ENCODE results near the gene MAPK13. TPM values are rescaled to one million over a fixed set of nuclear protein-coding genes. Genes with fewer than 3 reads are reported as not detected.

MAPK13 gene
- total RNA-seq, 1 experiment from 2014 or later, result 47.3 TPM

DNA sequence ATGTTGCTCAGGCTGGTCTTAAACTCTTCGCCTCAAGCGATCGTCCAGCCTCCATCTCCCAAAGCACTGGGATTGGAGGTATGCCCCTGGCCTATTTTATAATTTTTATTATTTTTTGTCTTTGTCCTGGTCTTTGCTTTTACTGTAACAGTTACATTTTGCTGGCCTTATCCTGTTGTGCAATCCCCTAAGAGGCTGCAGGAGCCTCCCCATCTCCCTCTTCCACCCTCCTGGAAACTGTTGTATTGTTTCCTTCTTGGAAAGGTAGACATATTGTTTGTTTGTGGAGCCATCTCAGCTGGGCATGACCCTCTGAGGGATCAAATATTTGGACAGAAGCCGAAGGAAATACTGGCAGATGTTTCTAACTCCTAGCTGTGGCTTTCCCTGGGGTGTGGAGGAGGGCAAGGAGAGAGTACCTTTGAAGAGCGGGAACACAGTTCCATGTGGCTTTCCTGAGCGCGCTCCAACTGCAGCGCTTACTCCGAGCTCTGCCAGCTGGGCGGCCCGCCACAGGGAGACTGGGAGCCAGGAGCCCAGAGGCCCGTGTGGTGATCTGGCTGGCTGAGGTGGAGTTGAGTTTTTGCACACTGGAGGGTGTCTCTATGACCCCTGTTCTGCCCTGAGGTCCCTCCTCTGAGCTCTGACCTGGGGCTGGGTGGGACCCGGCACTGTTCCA lies 4.9 kb downstream of the MAPK13 start:
- DNase-seq (ENCODE audit: low read depth, low spot score), result no peak
- TF ChIP-seq EGR1 (IDR thresholded peaks at IDR 0.05; ENCODE audit: low read depth) (no peak), SIN3A (IDR thresholded peaks at IDR 0.05; ENCODE audit: low read depth) (no peak), FOSL1 (IDR thresholded peaks at IDR 0.05; ENCODE audit: low read depth) (no peak), ATF3 (IDR thresholded peaks at IDR 0.05) (no peak), POLR2A (IDR thresholded peaks at IDR 0.05; ENCODE audit: borderline replicate concordance, extremely low read depth, insufficient read depth, insufficient read length) (no peak), RAD21 (IDR thresholded peaks at IDR 0.05; ENCODE audit: low read depth) (no peak), ZFX (IDR thresholded peaks at IDR 0.05) (no peak)
- H3K79me2 ChIP-seq (ENCODE audit: insufficient read depth, low read length), result no peaks in the 10 kb centered on the region; the same call in 1 of the 2 replicates
- peaks cover 17 to 29% of the 10 kb centered on the region in 2 experiments; a peak in 3 of 4 replicates for H3K36me3 ChIP-seq (ENCODE audit: control insufficient read depth in 1 of 2, insufficient read depth in 2 of 2, low read length in 2 of 2)
- H4K20me1 ChIP-seq (ENCODE audit: insufficient read depth), result no peaks in the 10 kb centered on the region
- RAD21 ChIA-PET (ENCODE audit: low non-redundant PET in 1 of 2, low total read pairs in 2 of 2, uncharacterized antibody in 2 of 2, unreplicated experiment in 2 of 2), result no interaction called here
- no peak overlapping the region for H3K27ac ChIP-seq (ENCODE audit: low read depth, low read length)
- BruUV-seq (replicated peaks), result no TSS peak
- CTCF ChIA-PET, result no interaction called here
- intact Hi-C loops (cut with micrococcal nuclease), result no loop called here
- H3K9me2 ChIP-seq (ENCODE audit: insufficient read depth), result no peaks in the 10 kb centered on the region
- peaks cover 16 to 20% of the 10 kb centered on the region in 2 experiments for H3K4me1 ChIP-seq (ENCODE audit: control insufficient read depth in 1 of 2, insufficient read depth in 2 of 2, low read length in 2 of 2)
- H3K9ac ChIP-seq (ENCODE audit: low read length), result no peak overlapping the region
- H3K27me3 ChIP-seq (ENCODE audit: insufficient read depth, low read length), result no peaks in the 10 kb centered on the region
- no peak overlapping the region for H3K4me2 ChIP-seq (ENCODE audit: low read length)
- no peak for ATAC-seq
- no peak overlapping the region for H2AFZ ChIP-seq (ENCODE audit: low read depth, low read length, poor library complexity, severe bottlenecking)
- no peak overlapping the region for H3K4me3 ChIP-seq (replicated peaks in 1 of 2; ENCODE audit: low read depth in 1 of 2, low read length in 2 of 2)
- H3K9me3 ChIP-seq (ENCODE audit: control insufficient read depth in 1 of 2, insufficient read depth in 1 of 2, low read depth in 1 of 2, low read length in 2 of 2), result no peaks in the 10 kb centered on the region
- POLR2A ChIA-PET, result interaction anchor here (1.6 kb wide), 1 partner anchor 57 kb away, joined by 3 read pairs; no protein-coding TSS in a partner anchor

DNA sequence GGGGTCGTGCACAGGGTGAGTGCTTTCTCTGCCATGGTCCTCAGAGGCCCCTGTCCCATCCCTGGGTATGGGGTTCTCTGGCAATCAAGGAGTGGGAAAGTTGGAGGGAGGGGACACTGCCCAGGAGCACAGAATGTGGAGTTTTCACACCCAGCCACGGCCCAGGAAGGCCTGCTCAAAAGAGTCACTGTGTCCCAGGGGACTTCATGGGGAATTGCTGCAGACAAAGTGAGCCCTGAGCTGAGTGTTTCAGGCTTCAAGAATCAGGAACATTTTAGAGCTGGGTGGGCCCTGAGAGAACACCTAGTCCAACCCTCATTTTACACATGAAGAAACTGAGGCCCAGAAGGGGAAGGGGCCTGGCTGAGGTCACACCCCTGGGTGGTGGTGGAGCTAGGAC lies 5.7 kb downstream of the MAPK13 start:
- RAD21 ChIA-PET (ENCODE audit: low non-redundant PET in 1 of 2, low total read pairs in 2 of 2, uncharacterized antibody in 2 of 2, unreplicated experiment in 2 of 2), result no interaction called here
- Histone ChIP-seq H3K27me3 (ENCODE audit: insufficient read depth, low read length) (no peaks in the 10 kb centered on the region), H3K9me3 (ENCODE audit: control insufficient read depth in 1 of 2, insufficient read depth in 1 of 2, low read depth in 1 of 2, low read length in 2 of 2) (no peaks in the 10 kb centered on the region), H3K9ac (ENCODE audit: low read length) (no peak overlapping the region), H4K20me1 (ENCODE audit: insufficient read depth) (no peaks in the 10 kb centered on the region), H3K4me1 (ENCODE audit: control insufficient read depth in 1 of 2, insufficient read depth in 2 of 2, low read length in 2 of 2) (peaks cover 16% of the 10 kb centered on the region in 2 experiments), H3K4me3 (replicated peaks in 1 of 2; ENCODE audit: low read depth in 1 of 2, low read length in 2 of 2) (no peak overlapping the region), H3K4me2 (ENCODE audit: low read length) (no peak overlapping the region), H3K36me3 (ENCODE audit: control insufficient read depth in 1 of 2, insufficient read depth in 2 of 2, low read length in 2 of 2) (peaks cover 17 to 29% of the 10 kb centered on the region in 2 experiments; a peak in 3 of 4 replicates), H2AFZ (ENCODE audit: low read depth, low read length, poor library complexity, severe bottlenecking) (no peak overlapping the region), H3K27ac (ENCODE audit: low read depth, low read length) (no peak overlapping the region), H3K9me2 (ENCODE audit: insufficient read depth) (no peaks in the 10 kb centered on the region), H3K79me2 (ENCODE audit: insufficient read depth, low read length) (no peaks in the 10 kb centered on the region; the same call in 1 of the 2 replicates)
- intact Hi-C loops (cut with micrococcal nuclease), result no loop called here
- POLR2A ChIA-PET, result interaction anchor here (1.6 kb wide), 1 partner anchor 56 kb away, joined by 3 read pairs; no protein-coding TSS in a partner anchor
- no peak for TF ChIP-seq CTCF (IDR thresholded peaks at IDR 0.05 in 2 of 3, conservative IDR thresholded peaks at IDR 0.05 in 1 of 3; ENCODE audit: borderline replicate concordance in 1 of 3, insufficient read depth in 1 of 3, low read depth in 2 of 3, low read length in 2 of 3)
- TF ChIP-seq TCF7L2 (IDR thresholded peaks at IDR 0.05; ENCODE audit: borderline replicate concordance, extremely low read depth, insufficient read depth, insufficient read length), result no peak
- no peak for TF ChIP-seq EZH2 (IDR thresholded peaks at IDR 0.05)
- no peak for TF ChIP-seq ZNF274 (IDR thresholded peaks at IDR 0.05; ENCODE audit: low read depth, low read length)
- TF ChIP-seq FOSL1 (IDR thresholded peaks at IDR 0.05; ENCODE audit: low read depth), result no peak
- no peak for TF ChIP-seq ELF1 (IDR thresholded peaks at IDR 0.05; ENCODE audit: borderline replicate concordance, low read depth)
- TF ChIP-seq SIN3A (IDR thresholded peaks at IDR 0.05; ENCODE audit: low read depth), result no peak
- CTCF ChIA-PET, result no interaction called here
- no peak for ATAC-seq
- DNase-seq (ENCODE audit: low read depth, low spot score), result no peak
- no TSS peak for BruUV-seq (replicated peaks)

Measured in HCT116 (cell line).